K562 (cell line): ENCODE results near the gene CENPE. TPM values are rescaled to one million over a fixed set of nuclear protein-coding genes. Genes with fewer than 3 reads are reported as not detected.
A peak's percentile ranks its signal among the peaks of the same experiment; 100 is the strongest.

ENCODE experiments used
- CEBPZ ChIP-seq: fragments of 150-350 bp; IDR thresholded peaks from 2 replicates; pipeline ENCODE4 v1.6.1; 2014; ENCODE audit warnings: low read depth, mild to moderate bottlenecking, low read length, borderline replicate concordance
- EP400 ChIP-seq: fragments of 450-650 bp; IDR thresholded peaks from 2 replicates; pipeline ENCODE4 v1.6.1; 2017; ENCODE audit warnings: antibody characterized with exemption, mild to moderate bottlenecking, moderate library complexity
- EWSR1 ChIP-seq: fragments of 450-650 bp; IDR thresholded peaks from 2 replicates; pipeline ENCODE4 v1.6.1; 2018; ENCODE audit warnings: borderline replicate concordance, mild to moderate bottlenecking, low read depth, moderate library complexity; ENCODE audit not compliant: partially characterized antibody
- MEF2D ChIP-seq: conservative IDR thresholded peaks from 2 replicates; pipeline ENCODE4 v1.6.1; 2016; ENCODE audit warnings: low read depth, missing genetic modification characterization, missing compliant biosample characterization
- MTA1 ChIP-seq: fragments of 450-650 bp; IDR thresholded peaks from 2 replicates; pipeline ENCODE4 v1.6.1; 2017; ENCODE audit warnings: borderline replicate concordance
- NRF1 ChIP-seq, 2 experiments: fragments of 450-650 bp; IDR thresholded peaks in 1 of 2; conservative IDR thresholded peaks in 1 of 2; 2 replicates each; pipeline ENCODE4 v1.6.1; 2014; ENCODE audit warnings: mild to moderate bottlenecking in 2 of 2
- PCBP2 ChIP-seq: fragments of 200-400 bp; formaldehyde crosslinking; IDR thresholded peaks from 2 replicates; pipeline ENCODE4 v1.6.1; 2018; ENCODE audit warnings: low read length, low read depth, mild to moderate bottlenecking, moderate library complexity; ENCODE audit not compliant: poor library complexity, severe bottlenecking
- PML ChIP-seq: IDR thresholded peaks from 2 replicates; pipeline ENCODE4 v1.6.1; 2012; ENCODE audit warnings: low read length, inconsistent platforms
- POLR3A ChIP-seq: IDR thresholded peaks from 2 replicates; pipeline ENCODE4 v1.6.1; 2011; ENCODE audit warnings: borderline replicate concordance, mild to moderate bottlenecking, moderate library complexity; ENCODE audit not compliant: insufficient read length, insufficient read depth; ENCODE audit errors: extremely low read depth
- STAT5A ChIP-seq: IDR thresholded peaks from 2 replicates; pipeline ENCODE4 v1.6.1; 2012; ENCODE audit warnings: low read length, inconsistent platforms, borderline replicate concordance
- ZFP30 ChIP-seq: fragments of 250-450 bp; sonication (Bioruptor Pico); IDR thresholded peaks from 2 replicates; pipeline ENCODE4 v1.8.0; 2022; ENCODE audit warnings: moderate library complexity, mild to moderate bottlenecking, inconsistent platforms, borderline replicate concordance
- ZNF146 ChIP-seq: IDR thresholded peaks from one replicate; pipeline ENCODE4 v1.6.1; 2018; ENCODE audit warnings: missing compliant biosample characterization; ENCODE audit not compliant: unreplicated experiment
- ZNF174 ChIP-seq: fragments of 250-450 bp; sonication (Bioruptor Pico); IDR thresholded peaks from 2 replicates; pipeline ENCODE4 v1.4.0; 2020; ENCODE audit warnings: mild to moderate bottlenecking
- ZNF3 ChIP-seq: fragments of 250-450 bp; sonication (Bioruptor Pico); IDR thresholded peaks from 2 replicates; pipeline ENCODE4 v1.5.0; 2021; ENCODE audit warnings: mild to moderate bottlenecking, moderate library complexity
- polyA plus RNA-seq, 8 experiments: library from polyadenylated mRNA; depleted of rRNA in 4 of 8; stranded (reverse) in 5 of 8; unstranded in 3 of 8; fragments of >200 nt; fragmentation: Nextera tagmentation in 2 of 8; fragmentation: Illumina TruSeq in 1 of 8; extraction: Ambion mirVana in 2 of 8; extraction: Trizol in 1 of 8; gene quantifications; 2 replicates each; pipeline versions ENCODE4 v1.2.1 to v1.2.3, GENCODE V29; 2011 to 2014; ENCODE audit warnings: inconsistent platforms in 1 of 8, missing spikeins in 1 of 8
- total RNA-seq, 7 experiments: library from RNA; depleted of rRNA in 6 of 7; stranded (reverse); fragments of >200 nt in 6 of 7; fragmentation: Illumina TruSeq in 2 of 7; extraction: Trizol in 2 of 7; gene quantifications; 2 replicates each; pipeline versions ENCODE4 v1.2.1 to v1.2.3, GENCODE V29; 2011 to 2021; ENCODE audit warnings: low replicate concordance in 1 of 7
- TF ChIP-seq, protein P1 (sequence below): fragments of 250-450 bp; sonication (Bioruptor Pico); IDR thresholded peaks from 2 replicates; pipeline ENCODE4 v1.8.0; 2021; ENCODE audit warnings: moderate library complexity, mild to moderate bottlenecking, inconsistent platforms

Gene CENPE
- total and polyA plus RNA-seq, 9 of the 15 experiments (the other 6 are each of a cell fraction or from before 2014, with no cell fraction given): 9.9 to 53.2 (median 27.4) TPM

DNA sequence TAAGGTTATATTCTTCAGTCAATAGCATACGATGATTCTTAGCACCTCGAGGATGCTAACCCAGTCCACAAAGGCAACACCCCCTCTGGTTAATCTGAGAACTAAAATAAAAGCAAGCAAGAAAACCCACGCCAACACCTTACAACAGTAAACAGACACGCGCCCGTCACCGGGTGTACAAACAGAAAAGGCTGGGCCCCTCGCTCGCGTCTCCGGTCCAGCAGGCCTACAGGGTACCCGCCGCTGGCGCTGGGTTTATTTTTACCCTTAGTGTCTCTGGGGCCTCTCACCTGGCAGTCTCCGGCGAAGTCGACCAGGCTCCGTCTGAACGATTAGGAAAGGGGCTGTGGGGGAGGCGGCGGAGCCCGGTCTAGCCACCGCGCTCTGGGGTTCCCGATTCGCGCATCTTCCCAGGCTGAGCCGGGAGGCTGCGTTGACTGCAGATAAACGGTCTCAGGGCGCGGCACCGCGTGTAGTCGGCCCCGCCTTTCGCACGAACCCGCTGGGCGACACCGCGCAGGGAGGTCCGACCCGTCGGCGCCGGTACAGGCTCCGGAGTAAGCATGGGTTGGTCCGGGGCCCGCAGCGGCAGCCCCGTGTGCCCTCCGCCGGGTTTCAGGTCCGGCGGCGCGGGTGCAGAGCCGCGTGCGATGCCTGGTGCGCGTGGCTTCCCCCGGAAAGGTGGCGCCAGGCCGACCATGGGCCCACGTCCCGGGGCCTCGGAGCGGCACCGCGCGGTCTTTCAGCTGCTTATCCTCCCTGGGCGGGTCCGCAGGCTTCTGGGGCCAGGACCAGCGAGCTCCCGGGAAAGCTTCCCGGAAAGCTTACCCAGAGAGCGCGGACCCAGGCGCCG lies 122.0 kb downstream of the CENPE start (continued):
- TF ChIP-seq POLR3A: no peak
- no peak for TF ChIP-seq MEF2D (tag)
- TF ChIP-seq, protein P1, sequence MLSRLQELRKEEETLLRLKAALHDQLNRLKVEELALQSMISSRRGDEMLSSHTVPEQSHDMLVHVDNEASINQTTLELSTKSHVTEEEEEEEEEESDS (CRISPR knock-in tag): no peak
- TF ChIP-seq STAT5A: no peak
- no peak for TF ChIP-seq MTA1
- no peak for TF ChIP-seq ZNF146 (CRISPR knock-in tag)
- TF ChIP-seq NRF1 (conservative IDR thresholded peaks at IDR 0.05 in 1 of 2, IDR thresholded peaks at IDR 0.05 in 1 of 2): no peak
- no peak for TF ChIP-seq ZNF3
- TF ChIP-seq ZFP30 (CRISPR knock-in tag): no peak
- TF ChIP-seq PCBP2: no peak
- no peak for TF ChIP-seq ZNF174 (CRISPR knock-in tag)
- peak; percentile 95 for TF ChIP-seq EP400
- no peak for TF ChIP-seq CEBPZ
- no peak; the same call in 1 of the 2 replicates for TF ChIP-seq PML
- no peak for TF ChIP-seq EWSR1
